ENCODE results near the gene PSMG4. TPM values are rescaled to one million over a fixed set of nuclear protein-coding genes. Genes with fewer than 3 reads are reported as not detected.

PSMG4 gene
- polyA plus RNA-seq, 1 experiment, result 24.7 TPM

DNA sequence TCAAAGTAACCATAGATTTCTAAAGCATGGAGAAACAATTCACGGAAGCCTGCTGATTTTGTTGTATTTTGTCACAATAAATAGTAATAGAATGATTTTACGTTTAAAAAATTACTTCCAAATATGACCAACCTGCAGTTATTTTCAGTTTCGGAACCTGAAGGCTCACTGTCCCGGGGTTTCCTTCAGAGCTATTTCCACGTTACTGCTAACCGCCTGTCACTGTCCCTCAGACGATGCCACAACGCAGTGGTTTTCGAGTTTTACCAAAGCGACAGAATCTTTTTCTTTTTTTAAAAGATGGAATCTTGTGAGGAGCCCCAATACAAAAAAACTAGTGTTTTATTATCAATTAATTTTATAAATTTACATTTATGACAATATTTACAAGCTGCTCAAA lies 40.5 kb downstream of the PSMG4 start:
- H3K36me3 ChIP-seq (ENCODE audit: control insufficient read depth, insufficient read depth, low read length), result no peaks in the 10 kb centered on the region
- ChIA-PET CTCF (no interaction called here), POLR2A (no interaction called here)
- TF ChIP-seq, protein P1, sequence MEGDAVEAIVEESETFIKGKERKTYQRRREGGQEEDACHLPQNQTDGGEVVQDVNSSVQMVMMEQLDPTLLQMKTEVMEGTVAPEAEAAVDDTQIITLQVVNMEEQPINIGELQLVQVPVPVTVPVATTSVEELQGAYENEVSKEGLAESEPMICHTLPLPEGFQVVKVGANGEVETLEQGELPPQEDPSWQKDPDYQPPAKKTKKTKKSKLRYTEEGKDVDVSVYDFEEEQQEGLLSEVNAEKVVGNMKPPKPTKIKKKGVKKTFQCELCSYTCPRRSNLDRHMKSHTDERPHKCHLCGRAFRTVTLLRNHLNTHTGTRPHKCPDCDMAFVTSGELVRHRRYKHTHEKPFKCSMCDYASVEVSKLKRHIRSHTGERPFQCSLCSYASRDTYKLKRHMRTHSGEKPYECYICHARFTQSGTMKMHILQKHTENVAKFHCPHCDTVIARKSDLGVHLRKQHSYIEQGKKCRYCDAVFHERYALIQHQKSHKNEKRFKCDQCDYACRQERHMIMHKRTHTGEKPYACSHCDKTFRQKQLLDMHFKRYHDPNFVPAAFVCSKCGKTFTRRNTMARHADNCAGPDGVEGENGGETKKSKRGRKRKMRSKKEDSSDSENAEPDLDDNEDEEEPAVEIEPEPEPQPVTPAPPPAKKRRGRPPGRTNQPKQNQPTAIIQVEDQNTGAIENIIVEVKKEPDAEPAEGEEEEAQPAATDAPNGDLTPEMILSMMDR (IDR thresholded peaks at IDR 0.05; ENCODE audit: insufficient read depth, low read depth, low read length), result no peak
- DNase-seq (ENCODE audit: low read depth), result no peak
- H3K27me3 ChIP-seq (ENCODE audit: control insufficient read depth, insufficient read depth, low read length), result peaks cover 5% of the 10 kb centered on the region; the same call in 1 of the 2 replicates
- no peak overlapping the region for H3K4me3 ChIP-seq (ENCODE audit: low read depth, low read length)

GRCh38 chr6:3301506-3301905 lies 42.8 kb downstream of the PSMG4 start:
- POLR2A ChIA-PET, result no interaction called here
- no peak overlapping the region for H3K4me3 ChIP-seq (ENCODE audit: low read depth, low read length)
- no peak for DNase-seq (ENCODE audit: low read depth)
- TF ChIP-seq, protein P1 (IDR thresholded peaks at IDR 0.05; ENCODE audit: insufficient read depth, low read depth, low read length), result no peak
- peaks cover 7% of the 10 kb centered on the region; the same call in 1 of the 2 replicates for H3K27me3 ChIP-seq (ENCODE audit: control insufficient read depth, insufficient read depth, low read length)
- H3K36me3 ChIP-seq (ENCODE audit: control insufficient read depth, insufficient read depth, low read length), result no peaks in the 10 kb centered on the region
- CTCF ChIA-PET, result no interaction called here

GRCh38 chr6:3303795-3304411 lies 45.2 kb downstream of the PSMG4 start:
- Histone ChIP-seq H3K4me3 (ENCODE audit: low read depth, low read length) (no peak overlapping the region), H3K36me3 (ENCODE audit: control insufficient read depth, insufficient read depth, low read length) (no peaks in the 10 kb centered on the region), H3K27me3 (ENCODE audit: control insufficient read depth, insufficient read depth, low read length) (peaks cover 12% of the 10 kb centered on the region)
- POLR2A ChIA-PET, result no interaction called here
- CTCF ChIA-PET, result interaction anchor here (1.0 kb wide), 1 partner anchor 75 kb away, joined by 3 read pairs; no protein-coding TSS in a partner anchor
- no peak for DNase-seq (ENCODE audit: low read depth)
- TF ChIP-seq, protein P1 (IDR thresholded peaks at IDR 0.05; ENCODE audit: insufficient read depth, low read depth, low read length), result no peak

DNA sequence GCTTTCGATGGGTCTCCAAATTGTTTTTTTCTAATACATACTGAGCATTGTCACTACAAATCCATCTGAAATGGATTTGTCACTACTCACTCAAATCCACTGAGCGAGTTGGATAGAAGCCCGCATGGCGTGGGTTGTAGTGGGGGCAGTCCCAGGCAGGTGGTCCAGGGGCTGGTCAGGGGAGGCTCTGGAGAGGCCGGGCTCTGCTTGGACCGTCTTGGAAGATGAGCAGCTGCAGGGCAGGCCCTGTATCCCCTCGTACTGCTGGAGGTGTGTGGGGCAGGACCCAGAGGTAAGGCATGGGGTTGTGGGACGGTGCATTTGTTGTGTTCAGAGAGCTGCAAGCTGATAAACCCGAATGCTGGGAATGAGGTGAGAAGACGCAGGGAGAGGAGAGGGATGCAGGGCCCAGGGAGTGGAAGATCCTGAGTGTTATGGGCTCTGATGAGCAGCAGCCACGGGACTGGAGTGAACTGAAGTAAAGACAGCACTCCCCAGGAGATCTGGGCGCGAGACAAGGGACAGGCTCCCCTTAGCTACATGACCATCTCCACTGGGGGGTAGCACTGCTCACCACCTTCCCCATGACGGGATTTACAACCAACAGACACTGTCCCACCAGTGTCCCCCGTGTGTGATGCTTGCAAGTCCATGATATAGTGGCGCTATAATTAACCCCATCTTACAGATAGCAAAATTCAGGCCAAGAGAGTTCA lies 45.9 kb downstream of the PSMG4 start:
- Histone ChIP-seq H3K36me3 (ENCODE audit: control insufficient read depth, insufficient read depth, low read length) (no peaks in the 10 kb centered on the region), H3K4me3 (ENCODE audit: low read depth, low read length) (no peak overlapping the region), H3K27me3 (ENCODE audit: control insufficient read depth, insufficient read depth, low read length) (peaks cover 12% of the 10 kb centered on the region)
- ChIA-PET POLR2A (no interaction called here), CTCF (interaction anchor here (1.0 kb wide), 1 partner anchor 74 kb away, joined by 3 read pairs; no protein-coding TSS in a partner anchor)
- TF ChIP-seq, protein P1 (IDR thresholded peaks at IDR 0.05; ENCODE audit: insufficient read depth, low read depth, low read length), result no peak
- DNase-seq (ENCODE audit: low read depth), result no peak

- ChIA-PET CTCF (interaction anchor here (1.0 to 1.2 kb wide), 2 partner anchors 11 to 74 kb away, joined by 3 read pairs; no protein-coding TSS in a partner anchor), POLR2A (no interaction called here)
- H3K4me3 ChIP-seq (ENCODE audit: low read depth, low read length), result no peak overlapping the region
- peaks cover 12% of the 10 kb centered on the region for H3K27me3 ChIP-seq (ENCODE audit: control insufficient read depth, insufficient read depth, low read length)
- H3K36me3 ChIP-seq (ENCODE audit: control insufficient read depth, insufficient read depth, low read length), result no peaks in the 10 kb centered on the region
- TF ChIP-seq, protein P1 (IDR thresholded peaks at IDR 0.05; ENCODE audit: insufficient read depth, low read depth, low read length), result no peak
- no peak for DNase-seq (ENCODE audit: low read depth)
These were observed 46.4 kb downstream of the PSMG4 start for GRCh38 chr6:3305216-3305565.
